ENCODE results near the gene MAST3. TPM values are rescaled to one million over a fixed set of nuclear protein-coding genes. Genes with fewer than 3 reads are reported as not detected.

MAST3 gene
- total RNA-seq, 2 donors from 2014 or later = 6.1 to 10.8 TPM

GRCh38 chr19:18173572-18174288 lies 76.2 kb downstream of the MAST3 start, which contains the start of gene IFI30:
Gene IFI30, plus strand, starts transcription at chr19:18173813. Its CDS starts 29 bp downstream, at chr19:18173842.
- peak; percentile 73 for DNase-seq (ENCODE audit: low spot score)
- H3K4me3 ChIP-seq = peak within 1 kb of the TSS; percentile 56 to 60
- TF ChIP-seq, protein P1, sequence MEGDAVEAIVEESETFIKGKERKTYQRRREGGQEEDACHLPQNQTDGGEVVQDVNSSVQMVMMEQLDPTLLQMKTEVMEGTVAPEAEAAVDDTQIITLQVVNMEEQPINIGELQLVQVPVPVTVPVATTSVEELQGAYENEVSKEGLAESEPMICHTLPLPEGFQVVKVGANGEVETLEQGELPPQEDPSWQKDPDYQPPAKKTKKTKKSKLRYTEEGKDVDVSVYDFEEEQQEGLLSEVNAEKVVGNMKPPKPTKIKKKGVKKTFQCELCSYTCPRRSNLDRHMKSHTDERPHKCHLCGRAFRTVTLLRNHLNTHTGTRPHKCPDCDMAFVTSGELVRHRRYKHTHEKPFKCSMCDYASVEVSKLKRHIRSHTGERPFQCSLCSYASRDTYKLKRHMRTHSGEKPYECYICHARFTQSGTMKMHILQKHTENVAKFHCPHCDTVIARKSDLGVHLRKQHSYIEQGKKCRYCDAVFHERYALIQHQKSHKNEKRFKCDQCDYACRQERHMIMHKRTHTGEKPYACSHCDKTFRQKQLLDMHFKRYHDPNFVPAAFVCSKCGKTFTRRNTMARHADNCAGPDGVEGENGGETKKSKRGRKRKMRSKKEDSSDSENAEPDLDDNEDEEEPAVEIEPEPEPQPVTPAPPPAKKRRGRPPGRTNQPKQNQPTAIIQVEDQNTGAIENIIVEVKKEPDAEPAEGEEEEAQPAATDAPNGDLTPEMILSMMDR (IDR thresholded peaks at IDR 0.05) = no peak
- TF ChIP-seq POLR2AphosphoS5 (IDR thresholded peaks at IDR 0.05) (peak; percentile 76), POLR2A (IDR thresholded peaks at IDR 0.05) (peak; percentile 75)
- H3K36me3 ChIP-seq = no peaks in the 10 kb centered on the region
- H3K27ac ChIP-seq = peak within 1 kb of the TSS; percentile 55 to 58
- no peaks in the 10 kb centered on the region for H3K4me1 ChIP-seq (replicated peaks)
- no peaks in the 10 kb centered on the region for H3K27me3 ChIP-seq (replicated peaks; ENCODE audit: insufficient read depth)
- whole genome bisulfite sequencing = 0% methylated on average over 36 of the region's 47 CpGs
- no peaks in the 10 kb centered on the region for H3K9me3 ChIP-seq
- intact Hi-C loops (cut with DNase I) = no loop called here

DNA sequence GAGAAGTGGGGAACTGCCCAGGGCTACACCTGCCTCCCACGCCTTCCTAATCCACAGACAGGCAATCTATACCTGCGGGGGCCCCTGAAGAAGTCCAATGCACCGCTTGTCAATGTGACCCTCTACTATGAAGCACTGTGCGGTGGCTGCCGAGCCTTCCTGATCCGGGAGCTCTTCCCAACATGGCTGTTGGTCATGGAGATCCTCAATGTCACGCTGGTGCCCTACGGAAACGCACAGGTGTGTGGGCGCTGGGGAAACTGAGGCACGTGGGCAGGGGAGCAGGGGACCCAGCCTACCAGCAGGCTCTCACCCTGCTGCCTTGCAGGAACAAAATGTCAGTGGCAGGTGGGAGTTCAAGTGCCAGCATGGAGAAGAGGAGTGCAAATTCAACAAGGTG lies 77.4 kb downstream of the MAST3 start:
- no peak overlapping the region for H3K27ac ChIP-seq
- H3K36me3 ChIP-seq = no peaks in the 10 kb centered on the region
- no peak overlapping the region for H3K4me3 ChIP-seq

GRCh38 chr19:18176367-18177310 lies 79.1 kb downstream of the MAST3 start:
- TF ChIP-seq, protein P1 (IDR thresholded peaks at IDR 0.05) = no peak
- TF ChIP-seq POLR2A (IDR thresholded peaks at IDR 0.05) = no peak
- TF ChIP-seq POLR2AphosphoS5 (IDR thresholded peaks at IDR 0.05) = no peak
- 89% methylated on average over 19 of the region's 19 CpGs for WGBS
- H3K36me3 ChIP-seq = no peaks in the 10 kb centered on the region
- no peak overlapping the region for H3K4me3 ChIP-seq
- H3K9me3 ChIP-seq = no peaks in the 10 kb centered on the region
- intact Hi-C loops (cut with DNase I) = no loop called here
- H3K27me3 ChIP-seq (replicated peaks; ENCODE audit: insufficient read depth) = no peaks in the 10 kb centered on the region
- no peaks in the 10 kb centered on the region for H3K4me1 ChIP-seq (replicated peaks)
- H3K27ac ChIP-seq = no peak overlapping the region
- DNase-seq (ENCODE audit: low spot score) = no peak

More for the DNA sequence above, 77.4 kb downstream of the MAST3 start:
- intact Hi-C loops (cut with DNase I) = no loop called here
- H3K4me1 ChIP-seq (replicated peaks) = no peaks in the 10 kb centered on the region
- H3K9me3 ChIP-seq = no peaks in the 10 kb centered on the region
- H3K27me3 ChIP-seq (replicated peaks; ENCODE audit: insufficient read depth) = no peaks in the 10 kb centered on the region
- TF ChIP-seq POLR2AphosphoS5 (IDR thresholded peaks at IDR 0.05) (no peak), POLR2A (IDR thresholded peaks at IDR 0.05) (no peak)
- TF ChIP-seq, protein P1 (IDR thresholded peaks at IDR 0.05) = no peak
- no peak for DNase-seq (ENCODE audit: low spot score)
- WGBS = 89% methylated on average over 11 of the region's 11 CpGs

- WGBS = 91% methylated on average over 5 of the region's 5 CpGs
- no peak overlapping the region for H3K4me3 ChIP-seq
- intact Hi-C loops (cut with DNase I) = no loop called here
- H3K27ac ChIP-seq = no peak overlapping the region
- H3K36me3 ChIP-seq = no peaks in the 10 kb centered on the region
- H3K4me1 ChIP-seq (replicated peaks) = no peaks in the 10 kb centered on the region
- TF ChIP-seq, protein P1 (IDR thresholded peaks at IDR 0.05) = no peak
- TF ChIP-seq POLR2A (IDR thresholded peaks at IDR 0.05) (no peak), POLR2AphosphoS5 (IDR thresholded peaks at IDR 0.05) (no peak)
- no peaks in the 10 kb centered on the region for H3K27me3 ChIP-seq (replicated peaks; ENCODE audit: insufficient read depth)
- no peaks in the 10 kb centered on the region for H3K9me3 ChIP-seq
- DNase-seq (ENCODE audit: low spot score) = no peak
Measured at GRCh38 chr19:18179957-18180356, 82.4 kb downstream of the MAST3 start.

All from prostate gland (tissue), 2 donors.